WI38 (cell line): Measurements from ENCODE around the gene TNF.

ENCODE experiments used
- H3K4me3 ChIP-seq: 2 replicates; pipeline ENCODE4 v1.5.1; 2011; ENCODE audit warnings: low read depth, mild to moderate bottlenecking, control low read depth, low read length
- TF ChIP-seq, protein P1 (sequence below): IDR thresholded peaks from 2 replicates; pipeline ENCODE4 v1.5.1; 2012; ENCODE audit warnings: low read depth, mild to moderate bottlenecking, control low read depth, low read length

Gene TNF

GRCh38 chr6:31574106-31575061 is 981 bp upstream of the TNF start:
- TF ChIP-seq, protein P1, sequence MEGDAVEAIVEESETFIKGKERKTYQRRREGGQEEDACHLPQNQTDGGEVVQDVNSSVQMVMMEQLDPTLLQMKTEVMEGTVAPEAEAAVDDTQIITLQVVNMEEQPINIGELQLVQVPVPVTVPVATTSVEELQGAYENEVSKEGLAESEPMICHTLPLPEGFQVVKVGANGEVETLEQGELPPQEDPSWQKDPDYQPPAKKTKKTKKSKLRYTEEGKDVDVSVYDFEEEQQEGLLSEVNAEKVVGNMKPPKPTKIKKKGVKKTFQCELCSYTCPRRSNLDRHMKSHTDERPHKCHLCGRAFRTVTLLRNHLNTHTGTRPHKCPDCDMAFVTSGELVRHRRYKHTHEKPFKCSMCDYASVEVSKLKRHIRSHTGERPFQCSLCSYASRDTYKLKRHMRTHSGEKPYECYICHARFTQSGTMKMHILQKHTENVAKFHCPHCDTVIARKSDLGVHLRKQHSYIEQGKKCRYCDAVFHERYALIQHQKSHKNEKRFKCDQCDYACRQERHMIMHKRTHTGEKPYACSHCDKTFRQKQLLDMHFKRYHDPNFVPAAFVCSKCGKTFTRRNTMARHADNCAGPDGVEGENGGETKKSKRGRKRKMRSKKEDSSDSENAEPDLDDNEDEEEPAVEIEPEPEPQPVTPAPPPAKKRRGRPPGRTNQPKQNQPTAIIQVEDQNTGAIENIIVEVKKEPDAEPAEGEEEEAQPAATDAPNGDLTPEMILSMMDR = no peak

DNA sequence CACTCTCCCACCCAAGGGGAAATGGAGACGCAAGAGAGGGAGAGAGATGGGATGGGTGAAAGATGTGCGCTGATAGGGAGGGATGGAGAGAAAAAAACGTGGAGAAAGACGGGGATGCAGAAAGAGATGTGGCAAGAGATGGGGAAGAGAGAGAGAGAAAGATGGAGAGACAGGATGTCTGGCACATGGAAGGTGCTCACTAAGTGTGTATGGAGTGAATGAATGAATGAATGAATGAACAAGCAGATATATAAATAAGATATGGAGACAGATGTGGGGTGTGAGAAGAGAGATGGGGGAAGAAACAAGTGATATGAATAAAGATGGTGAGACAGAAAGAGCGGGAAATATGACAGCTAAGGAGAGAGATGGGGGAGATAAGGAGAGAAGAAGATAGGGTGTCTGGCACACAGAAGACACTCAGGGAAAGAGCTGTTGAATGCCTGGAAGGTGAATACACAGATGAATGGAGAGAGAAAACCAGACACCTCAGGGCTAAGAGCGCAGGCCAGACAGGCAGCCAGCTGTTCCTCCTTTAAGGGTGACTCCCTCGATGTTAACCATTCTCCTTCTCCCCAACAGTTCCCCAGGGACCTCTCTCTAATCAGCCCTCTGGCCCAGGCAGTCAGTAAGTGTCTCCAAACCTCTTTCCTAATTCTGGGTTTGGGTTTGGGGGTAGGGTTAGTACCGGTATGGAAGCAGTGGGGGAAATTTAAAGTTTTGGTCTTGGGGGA is 754 bp downstream of the TNF start:
- TF ChIP-seq, protein P1 = no peak
- no peak overlapping the region for H3K4me3 ChIP-seq

More at GRCh38 chr6:31574106-31575061, 981 bp upstream of the TNF start:
- no peak overlapping the region for H3K4me3 ChIP-seq

GRCh38 chr6:31576897-31577578 is 1.7 kb downstream of the TNF start:
- TF ChIP-seq, protein P1 = no peak
- H3K4me3 ChIP-seq = no peak overlapping the region

DNA sequence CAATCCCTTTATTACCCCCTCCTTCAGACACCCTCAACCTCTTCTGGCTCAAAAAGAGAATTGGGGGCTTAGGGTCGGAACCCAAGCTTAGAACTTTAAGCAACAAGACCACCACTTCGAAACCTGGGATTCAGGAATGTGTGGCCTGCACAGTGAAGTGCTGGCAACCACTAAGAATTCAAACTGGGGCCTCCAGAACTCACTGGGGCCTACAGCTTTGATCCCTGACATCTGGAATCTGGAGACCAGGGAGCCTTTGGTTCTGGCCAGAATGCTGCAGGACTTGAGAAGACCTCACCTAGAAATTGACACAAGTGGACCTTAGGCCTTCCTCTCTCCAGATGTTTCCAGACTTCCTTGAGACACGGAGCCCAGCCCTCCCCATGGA is 2.2 kb downstream of the TNF start:
- H3K4me3 ChIP-seq = no peak overlapping the region
- TF ChIP-seq, protein P1 = no peak

DNA sequence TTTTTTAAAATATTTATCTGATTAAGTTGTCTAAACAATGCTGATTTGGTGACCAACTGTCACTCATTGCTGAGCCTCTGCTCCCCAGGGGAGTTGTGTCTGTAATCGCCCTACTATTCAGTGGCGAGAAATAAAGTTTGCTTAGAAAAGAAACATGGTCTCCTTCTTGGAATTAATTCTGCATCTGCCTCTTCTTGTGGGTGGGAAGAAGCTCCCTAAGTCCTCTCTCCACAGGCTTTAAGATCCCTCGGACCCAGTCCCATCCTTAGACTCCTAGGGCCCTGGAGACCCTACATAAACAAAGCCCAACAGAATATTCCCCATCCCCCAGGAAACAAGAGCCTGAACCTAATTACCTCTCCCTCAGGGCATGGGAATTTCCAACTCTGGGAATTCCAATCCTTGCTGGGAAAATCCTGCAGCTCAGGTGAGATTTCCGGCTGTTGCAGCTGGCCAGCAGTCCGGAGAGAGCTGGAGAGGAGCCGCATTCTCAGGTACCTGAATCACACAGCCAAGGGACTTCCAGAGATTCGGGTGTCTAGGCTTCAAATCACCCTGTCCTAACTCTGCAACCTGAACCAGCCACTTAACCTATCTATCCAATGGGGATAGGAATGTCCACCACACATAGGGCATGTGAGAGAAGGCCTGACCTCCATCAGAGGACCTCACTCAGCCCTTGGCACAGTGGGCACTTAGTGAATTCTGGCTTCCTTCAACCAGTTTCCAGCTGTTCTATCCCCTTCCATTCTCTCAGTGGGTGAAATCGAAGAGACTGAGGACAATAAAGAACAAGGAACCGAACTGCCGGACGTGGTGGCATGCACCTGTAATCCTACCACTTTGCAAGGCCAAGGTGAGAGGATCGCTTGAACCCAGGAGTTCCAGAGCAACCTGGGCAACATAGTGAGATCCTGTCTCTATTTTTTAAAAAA is 3.1 kb downstream of the TNF start:
- TF ChIP-seq, protein P1 = no peak
- H3K4me3 ChIP-seq = no peak overlapping the region

GRCh38 chr6:31579119-31579505 is 3.7 kb downstream of the TNF start:
- TF ChIP-seq, protein P1 = no peak
- H3K4me3 ChIP-seq = no peak overlapping the region
